HG03432 (cell line): ENCODE measurements around the gene SLC6A7.
"Not testable (repeated sequence)": the region's sequence is repeated elsewhere in the genome, so short reads cannot be mapped to it uniquely, and the experiment has no call there.

ENCODE experiments used
- ATAC-seq: cut with Tn5 transposase; IDR thresholded peaks from one replicate; pipeline ENCODE4 v1.9.1; 2021; ENCODE audit warnings: mild to moderate bottlenecking, moderate library complexity; ENCODE audit not compliant: unreplicated experiment

The SLC6A7 gene

DNA sequence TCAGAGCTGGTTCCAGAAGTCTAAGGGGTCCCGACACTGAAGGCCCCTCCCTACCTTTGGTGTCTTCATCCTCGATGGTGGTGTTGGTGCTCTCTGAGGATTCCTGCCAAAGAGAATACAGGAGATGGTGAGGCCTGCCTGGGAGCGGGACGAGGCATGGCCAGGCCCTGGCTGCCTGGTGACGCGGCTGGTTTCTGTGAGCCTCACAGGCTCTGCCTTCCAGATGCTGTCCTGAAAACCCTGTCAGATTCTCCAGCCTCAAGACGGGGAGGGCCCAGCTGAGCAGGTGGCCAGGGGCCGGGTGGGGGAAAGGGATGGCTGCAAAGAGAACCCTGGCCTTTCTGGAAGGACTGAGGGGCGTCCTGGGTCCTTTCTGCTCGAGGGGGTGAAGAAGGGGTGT is 48.8 kb downstream of the SLC6A7 start:
- no peak for ATAC-seq

DNA sequence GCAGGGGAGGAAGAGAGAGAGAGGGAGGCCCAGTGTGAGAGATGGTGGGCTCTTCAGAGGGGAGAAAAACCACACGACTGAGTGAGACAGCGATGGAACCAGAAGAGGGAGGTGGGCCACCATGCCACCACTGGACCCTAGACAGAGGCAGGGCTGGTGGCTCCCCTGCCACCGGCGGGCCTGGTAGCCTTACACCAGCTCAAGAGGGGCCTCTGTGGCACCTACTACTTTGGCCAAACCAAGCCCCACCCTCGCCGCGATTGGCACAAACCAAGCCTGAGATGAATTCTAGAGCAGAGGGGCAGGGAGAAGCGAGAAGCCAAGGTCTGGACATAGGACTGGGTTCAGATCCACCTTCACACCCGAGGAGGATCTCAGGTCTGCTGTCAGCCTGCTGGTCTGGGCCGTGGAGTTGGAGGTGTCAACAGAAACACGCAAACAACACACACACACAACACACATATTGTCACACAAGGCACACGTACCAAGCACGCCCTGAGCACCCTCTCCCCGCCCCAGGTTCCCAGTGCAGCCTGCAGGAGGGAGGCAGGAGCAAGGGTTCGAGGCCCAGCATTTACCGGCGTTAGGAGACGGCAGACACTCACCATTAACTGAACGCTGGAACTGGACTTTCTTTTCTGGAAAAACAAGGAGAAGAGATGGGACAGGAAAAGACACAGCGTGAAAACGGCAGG is 49.4 kb downstream of the SLC6A7 start:
- ATAC-seq = no peak

DNA sequence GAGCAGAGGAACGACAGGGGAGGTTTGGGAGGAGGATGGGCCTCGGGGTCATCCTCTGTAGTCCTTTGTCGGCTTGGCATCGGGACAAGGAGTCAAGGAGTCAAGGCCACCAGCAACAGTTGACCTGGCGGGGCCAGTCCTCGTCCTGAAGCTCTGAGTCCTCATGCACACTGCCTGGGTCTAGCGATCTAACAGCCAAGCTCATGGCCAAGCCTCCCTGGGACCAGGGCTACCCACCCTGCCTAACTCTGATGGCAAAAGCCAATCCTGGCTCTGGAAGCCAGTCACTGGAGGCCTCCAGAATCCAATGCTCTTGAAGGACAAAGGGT is 49.9 kb downstream of the SLC6A7 start:
- ATAC-seq = no peak

DNA sequence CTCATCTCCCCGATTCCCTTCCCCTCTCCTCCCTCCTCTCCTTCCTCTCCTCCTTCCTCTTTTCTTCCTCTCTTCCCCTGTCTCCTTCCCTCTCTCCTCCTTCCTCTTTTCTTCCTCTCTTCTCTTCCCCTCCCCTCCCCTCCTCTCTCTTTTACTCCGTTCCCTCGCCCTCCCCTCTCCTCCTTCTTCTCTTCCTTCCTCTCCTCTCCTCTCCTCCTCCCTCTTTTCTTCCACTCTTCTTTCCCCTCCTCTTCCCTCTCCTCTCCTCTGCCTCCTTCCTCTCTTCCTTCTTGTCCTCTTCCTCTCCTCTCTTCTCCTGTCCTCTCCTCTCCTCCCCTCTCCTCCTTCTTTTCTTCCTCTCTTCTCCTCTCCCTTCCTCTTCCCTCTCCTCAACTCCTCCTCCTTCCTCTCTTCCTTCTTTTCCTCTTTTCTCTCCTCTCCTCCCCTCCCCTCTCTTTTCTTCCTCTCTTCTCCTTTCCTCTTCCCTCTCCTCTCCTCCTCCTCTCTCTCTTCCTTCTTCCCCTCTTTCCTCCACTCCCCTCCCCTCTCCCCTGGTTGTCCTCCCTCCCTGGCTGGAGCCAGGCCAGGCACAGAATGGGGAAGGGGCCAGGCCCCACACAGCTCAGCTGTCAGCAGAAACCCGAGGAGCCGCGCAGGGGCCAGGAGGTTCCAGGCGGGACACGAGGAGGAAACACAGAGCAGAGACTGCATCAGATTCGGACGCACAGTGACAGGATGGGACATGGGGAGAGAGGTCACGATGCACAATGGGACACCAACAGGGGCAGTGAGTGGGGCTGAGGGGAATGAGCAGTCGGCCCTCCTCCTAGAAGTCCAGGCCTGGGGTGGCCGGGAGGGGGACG is 51.7 kb downstream of the SLC6A7 start:
- no peak for ATAC-seq

DNA sequence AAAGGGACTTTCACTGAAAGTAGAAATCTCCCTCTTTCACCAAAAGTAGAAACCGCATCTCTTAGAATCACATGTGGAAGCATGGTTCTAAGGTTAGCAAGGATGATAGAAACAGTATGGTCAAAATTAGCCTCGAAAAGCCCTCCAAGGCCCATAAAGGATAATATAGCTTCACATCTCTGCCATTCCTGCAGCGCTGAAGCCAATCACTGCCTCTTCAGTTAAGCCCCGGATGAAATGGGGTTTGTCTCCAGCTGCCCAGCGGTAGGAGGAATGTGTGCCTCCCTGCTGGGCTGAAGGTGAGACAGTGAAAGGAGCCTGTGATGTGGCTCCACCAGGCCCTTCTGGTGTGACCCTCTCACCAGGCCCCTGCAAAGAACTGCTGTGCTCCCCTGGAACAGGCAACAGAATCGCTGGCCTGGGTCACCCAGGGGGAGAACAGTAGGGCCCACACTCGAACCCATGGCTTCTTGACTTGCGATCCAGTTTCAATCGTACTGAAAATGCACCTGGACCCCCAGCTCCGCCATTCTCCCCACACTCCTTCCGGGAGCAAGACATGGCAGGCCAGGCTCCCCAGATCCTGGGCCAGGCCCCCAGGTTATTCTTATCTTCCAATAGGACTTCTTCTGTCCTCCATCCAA is 52.5 kb downstream of the SLC6A7 start:
- no peak for ATAC-seq

DNA sequence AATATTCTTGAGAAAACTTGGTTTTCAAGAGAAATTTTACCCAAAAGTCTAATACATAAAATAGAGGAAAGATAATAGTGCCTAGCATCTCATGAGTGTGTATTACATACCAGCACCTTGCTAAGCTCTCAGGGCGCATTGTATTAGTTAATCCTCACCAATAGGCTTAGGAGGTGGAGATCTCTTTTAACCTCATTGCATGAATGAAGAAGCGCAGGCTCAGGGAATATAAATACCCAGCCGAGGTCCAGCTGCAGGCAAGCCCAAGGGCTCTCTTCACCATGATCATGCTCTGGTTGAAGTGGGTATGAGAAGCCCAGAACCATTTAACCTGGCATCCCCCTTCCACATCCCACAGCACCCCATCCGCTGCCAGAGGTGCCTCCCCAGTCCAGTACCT is 53.7 kb downstream of the SLC6A7 start:
- ATAC-seq = no peak

DNA sequence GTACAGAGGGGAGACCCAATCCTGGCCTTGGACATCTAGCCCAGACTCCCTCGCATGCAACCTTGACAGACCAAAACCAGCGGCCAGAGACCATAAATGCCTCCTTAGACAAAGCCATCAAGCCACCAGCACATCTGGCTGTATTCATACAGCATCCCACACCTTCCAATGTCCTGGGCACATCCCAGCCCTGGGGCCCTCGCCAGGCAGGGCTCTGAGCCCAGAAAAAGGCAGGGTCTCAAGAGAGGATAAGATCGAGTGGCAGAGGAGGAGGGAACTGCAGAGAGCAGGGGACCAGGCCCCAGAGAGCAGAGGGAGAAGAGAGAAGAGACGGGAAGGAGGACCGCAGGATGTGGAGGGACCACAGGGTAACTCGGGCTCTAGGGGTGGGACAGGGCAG is 54.3 kb downstream of the SLC6A7 start:
- no peak for ATAC-seq

DNA sequence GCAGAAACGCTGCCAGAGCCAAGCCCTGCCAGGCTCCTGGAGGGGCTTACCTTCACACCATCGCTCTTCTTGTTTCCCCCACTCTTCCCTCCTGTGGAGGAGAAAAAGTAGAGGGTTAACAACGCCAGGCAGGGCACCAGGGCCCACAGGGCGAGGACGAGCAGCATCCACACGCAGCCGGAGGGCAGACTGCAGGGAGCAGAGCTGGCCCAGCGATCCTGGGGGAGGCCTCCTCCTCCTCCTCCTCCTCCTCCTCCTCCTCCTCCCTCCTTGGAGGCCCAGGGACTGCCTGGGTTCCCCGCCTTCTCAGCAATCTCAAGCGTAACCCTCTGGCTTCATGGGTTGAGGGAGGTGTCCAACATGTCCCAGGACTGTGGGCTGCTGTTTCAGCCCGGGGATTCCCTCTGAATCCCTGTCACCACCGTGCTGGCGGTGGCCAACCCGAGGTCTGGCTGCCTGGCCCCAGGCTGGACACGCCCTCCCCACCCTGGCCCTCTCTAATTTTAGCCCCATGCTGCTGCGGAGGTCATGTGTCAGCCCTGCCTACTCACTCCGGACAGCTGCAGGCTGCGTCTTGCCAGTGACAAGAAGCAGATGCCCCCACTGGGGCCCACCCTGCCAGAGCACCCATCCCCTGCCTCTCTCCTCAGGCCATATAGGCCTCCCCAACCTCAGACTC is 55.4 kb downstream of the SLC6A7 start:
- ATAC-seq = no peak

DNA sequence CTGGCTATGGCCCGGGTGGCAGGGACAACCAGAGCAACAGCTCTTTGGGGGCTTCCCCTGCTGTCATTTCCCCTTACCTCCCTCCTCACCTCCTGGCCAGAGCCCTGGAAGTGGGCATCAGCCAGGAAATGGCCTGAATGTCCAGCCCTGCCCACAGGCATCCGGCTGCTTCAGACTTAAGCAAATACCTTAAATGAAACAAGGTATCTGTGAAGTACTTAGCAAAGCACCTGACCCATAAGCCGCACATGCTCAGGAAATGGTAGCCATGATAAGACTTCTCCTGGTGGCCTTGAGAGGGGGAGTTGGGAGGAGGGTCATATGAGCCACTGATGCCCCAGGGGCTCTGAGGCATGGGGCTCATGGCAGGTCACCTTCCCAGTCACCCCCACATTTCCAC is 55.9 kb downstream of the SLC6A7 start:
- no peak for ATAC-seq

DNA sequence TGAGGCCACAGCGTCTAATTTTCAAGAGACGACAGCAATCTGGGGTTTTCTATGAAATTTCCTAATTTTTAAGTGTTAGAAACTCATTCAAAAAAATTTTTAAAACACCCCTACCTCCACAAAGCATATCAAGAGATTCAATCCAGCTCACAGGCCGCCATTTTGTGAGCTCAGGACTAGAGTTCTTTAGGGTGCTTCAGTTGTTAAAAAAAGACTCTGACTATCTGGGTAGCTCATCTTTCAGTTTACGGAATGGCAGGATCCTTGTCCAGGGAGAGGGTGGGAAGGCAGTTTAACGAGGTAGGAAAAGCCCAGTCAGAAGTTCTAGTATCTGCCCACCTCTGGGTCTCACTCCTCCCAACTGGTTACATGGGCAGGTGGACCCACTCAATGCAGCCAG is 56.6 kb downstream of the SLC6A7 start:
- ATAC-seq = no peak

DNA sequence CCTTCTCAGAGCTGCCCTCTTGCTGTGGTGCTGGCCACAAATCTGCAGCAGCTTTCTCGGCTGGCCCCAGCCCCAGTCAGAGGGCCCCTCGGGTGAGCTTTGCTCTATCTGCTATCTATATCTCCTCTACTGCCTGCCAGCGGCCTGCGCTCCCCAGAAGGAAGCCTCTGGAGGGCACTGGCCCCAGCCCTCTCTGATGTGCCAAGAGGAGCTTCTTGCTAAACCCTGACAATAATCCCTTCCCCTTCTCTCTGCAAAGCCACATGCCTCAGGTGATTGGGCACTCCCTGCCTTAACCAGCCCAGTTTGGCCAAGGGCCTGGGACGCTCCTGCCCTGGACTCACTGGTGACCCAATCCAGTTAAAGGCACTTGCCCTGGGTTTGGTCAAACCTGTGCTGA is 57.0 kb downstream of the SLC6A7 start:
- ATAC-seq = no peak

DNA sequence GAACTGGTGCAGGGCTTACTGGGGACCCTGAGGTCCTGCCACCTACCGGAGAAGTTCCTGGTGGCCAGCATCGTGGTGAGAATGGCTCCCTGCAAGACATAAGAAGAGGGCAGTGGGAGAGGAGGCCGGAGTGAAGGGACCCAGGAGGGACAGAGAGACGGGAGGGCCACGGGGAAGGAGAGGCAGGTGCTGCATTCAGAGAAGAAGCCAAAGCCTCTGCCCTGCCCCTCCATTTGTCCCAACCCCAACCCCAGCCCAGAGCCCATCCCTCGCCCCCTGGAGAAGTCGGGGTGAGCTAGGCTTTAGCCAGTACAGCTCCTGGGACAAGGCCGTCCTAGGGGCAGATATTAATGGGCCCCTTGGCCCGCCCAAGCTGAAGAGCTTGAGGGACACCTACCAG is 57.9 kb downstream of the SLC6A7 start:
- no peak for ATAC-seq

DNA sequence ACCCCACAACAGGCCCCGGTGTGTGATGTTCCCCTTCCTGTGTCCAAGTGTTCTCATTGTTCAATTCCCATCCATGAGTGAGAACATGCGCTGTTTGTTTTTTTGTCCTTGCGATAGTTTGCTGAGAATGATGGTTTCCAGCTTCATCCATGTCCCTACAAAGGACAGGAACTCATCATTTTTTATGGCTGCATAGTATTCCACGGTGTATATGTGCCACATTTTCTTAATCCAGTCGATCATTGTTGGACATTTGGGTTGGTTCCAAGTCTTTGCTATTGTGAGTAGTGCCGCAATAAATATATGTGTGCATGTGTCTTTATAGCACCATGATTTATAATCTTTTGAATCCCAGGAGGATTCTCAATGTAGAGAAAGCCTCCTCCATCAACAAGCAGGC is 58.6 kb downstream of the SLC6A7 start:
- not testable (repeated sequence) for ATAC-seq

DNA sequence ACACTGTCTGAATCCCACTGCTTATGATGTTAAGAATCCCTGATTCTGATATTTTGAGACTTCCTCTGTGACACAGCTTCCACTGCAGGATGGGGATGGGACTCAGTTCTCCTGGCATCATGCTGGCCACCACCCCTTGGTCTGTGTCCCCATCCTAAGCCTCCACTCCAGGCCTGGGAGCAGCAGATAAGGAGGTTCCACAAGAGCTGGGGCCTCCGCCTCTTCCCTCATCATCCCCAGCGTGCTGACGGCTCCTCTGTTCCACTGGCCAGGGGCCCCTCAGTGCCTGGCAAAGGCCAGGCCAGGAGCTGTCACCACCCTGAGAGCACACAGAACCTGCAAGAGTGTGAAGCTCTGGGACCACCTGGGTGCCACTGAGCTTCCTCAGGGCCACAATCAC is 59.1 kb downstream of the SLC6A7 start:
- no peak for ATAC-seq

DNA sequence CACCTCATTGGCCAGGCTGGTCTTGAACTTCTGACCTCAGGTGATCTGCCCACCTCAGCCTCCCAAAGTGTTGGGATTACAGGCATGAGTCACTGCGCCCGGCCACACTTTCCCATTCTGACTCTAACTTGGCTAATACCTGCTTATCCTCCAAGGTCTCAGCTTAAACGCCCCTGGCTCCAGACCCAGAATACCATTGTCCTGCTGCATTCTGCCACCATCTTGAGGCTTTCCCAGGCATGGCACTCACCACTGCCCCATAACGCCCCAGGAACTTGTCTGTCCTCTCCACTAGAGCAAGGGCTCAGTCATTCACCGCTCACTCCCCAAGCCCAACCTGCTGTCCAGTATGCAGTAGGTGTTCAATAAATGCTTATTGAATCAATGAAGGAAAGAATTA is 59.9 kb downstream of the SLC6A7 start:
- ATAC-seq = no peak

DNA sequence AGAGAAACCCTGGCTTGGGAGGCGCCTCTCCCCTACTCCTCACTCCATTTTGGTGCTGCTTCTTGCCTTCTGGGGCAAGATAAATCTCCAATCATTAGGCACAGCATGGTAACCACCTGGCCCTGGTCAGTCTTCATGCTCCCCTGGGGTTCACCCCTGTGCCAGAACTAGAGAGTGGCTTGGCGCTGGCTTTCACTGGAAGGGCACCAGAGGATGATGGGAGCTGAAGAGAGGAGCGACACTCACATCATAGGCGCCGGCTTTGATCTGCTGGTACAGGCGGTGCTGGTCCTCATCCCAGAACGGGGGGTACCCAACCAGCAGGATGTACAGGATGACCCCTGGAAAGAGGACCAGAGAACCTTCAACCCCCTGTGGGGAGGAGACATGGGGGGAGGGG is 61.6 kb downstream of the SLC6A7 start:
- ATAC-seq = no peak

DNA sequence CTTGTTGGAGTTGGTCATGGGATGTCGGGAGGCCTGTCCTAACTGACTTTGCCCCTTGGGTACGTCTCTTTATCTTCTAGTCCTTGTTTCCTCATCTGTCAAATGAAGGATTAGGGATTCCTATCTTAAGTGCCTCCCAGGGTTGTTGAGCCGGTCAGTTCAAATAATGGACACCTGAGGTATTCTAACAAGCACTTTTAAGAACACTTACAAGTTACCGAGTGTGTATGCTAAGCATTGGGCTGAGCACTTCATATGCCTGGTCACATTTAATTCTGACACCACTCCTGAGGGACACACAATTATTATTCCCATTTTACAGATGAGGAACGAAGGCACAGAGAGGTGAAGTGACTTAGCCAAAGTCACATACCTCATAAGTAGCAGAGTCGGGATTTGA is 62.6 kb downstream of the SLC6A7 start:
- no peak for ATAC-seq

DNA sequence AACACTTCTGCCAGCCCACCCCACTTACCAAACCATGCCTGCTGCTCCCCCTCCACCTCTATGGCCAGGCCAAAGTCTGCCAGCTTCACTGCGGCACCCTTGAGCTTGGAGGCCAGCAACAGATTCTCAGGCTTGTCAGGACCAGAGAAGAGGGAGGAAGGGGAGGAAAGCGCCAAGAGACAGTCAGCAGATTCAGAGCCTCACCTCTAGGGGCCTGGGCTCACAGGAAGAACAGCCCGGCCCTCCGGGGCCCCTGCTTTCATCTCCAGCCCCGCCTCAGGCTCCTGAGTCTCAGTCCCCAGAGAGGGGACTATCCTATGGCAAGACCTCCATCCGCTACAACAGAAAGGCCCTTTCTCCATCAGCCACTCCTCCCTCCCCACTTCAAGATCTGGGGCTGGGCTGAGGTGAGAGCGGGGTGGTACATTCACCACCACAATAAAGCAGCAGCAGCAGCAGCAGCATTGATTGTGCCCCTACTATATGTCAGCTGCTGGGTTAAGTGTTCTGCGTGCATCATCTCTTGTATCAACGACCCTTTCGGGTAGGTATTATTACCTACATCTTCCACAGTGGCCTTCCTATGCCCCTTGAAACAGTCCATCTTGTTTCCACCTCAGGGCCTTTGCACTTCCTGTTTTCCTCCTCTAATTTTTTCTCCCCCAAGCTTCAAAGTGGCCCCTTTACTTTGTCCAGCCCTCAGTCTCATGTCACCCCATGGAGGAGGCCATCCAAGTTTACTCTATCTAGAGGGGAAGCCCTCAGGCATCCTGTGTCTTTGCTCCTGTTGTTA is 63.8 kb downstream of the SLC6A7 start:
- ATAC-seq = no peak

DNA sequence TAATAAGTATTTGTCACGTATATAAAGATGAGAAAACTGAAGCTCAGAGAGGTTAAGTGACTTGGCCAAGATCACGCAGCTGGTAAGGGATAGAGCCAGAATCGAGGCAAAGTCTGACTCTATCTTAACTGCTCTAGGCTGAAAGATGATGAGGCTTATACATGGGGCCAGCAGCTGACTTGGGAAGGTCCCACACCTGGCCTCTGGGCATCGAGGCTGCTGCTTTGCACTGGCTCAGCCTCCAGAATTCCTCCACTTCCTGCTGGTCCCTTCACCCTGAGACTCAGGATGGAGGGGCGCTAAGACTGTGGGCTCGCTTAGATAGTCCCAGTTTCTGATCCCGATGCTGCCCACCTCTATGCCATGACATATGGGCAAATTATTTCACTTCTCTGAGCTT is 64.5 kb downstream of the SLC6A7 start:
- ATAC-seq = no peak

DNA sequence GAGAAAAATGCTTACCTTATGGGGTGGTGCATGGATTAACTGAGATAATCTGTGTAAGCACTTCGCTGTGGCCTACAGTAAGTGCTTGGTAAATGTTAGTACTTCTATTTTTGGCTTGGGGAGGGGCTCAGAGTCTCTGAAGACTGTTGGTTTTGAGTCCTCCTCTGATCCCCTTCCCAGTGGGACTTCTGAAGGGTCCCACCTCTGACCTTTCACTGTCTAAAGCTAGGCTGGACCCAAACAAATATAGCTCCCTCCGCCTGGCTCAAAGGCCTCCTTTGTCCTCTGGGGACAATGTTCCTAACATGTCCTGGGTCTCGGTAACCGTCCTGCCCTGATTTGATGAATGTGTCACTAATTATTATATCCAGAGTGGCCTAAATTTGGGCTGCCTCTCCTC is 64.9 kb downstream of the SLC6A7 start:
- no peak for ATAC-seq
